HEK293 (cell line): Measurements from ENCODE around the gene TRIM33.

Experiments used
- MZF1 ChIP-seq: fragments of 450-650 bp; formaldehyde crosslinking; IDR thresholded peaks from 2 replicates; pipeline ENCODE4 v1.5.1; 2017; ENCODE audit warnings: missing biosample characterization, missing genetic modification characterization, borderline replicate concordance
- REST ChIP-seq: fragments of 450-650 bp; formaldehyde crosslinking; IDR thresholded peaks from 2 replicates; pipeline ENCODE4 v1.5.1; 2016; ENCODE audit warnings: missing biosample characterization, missing genetic modification characterization
- SALL2 ChIP-seq: fragments of 450-650 bp; formaldehyde crosslinking; IDR thresholded peaks from 2 replicates; pipeline ENCODE4 v1.5.0; 2017; ENCODE audit warnings: missing biosample characterization, mild to moderate bottlenecking, missing genetic modification characterization, borderline replicate concordance
- ZBTB17 ChIP-seq: fragments of 450-650 bp; formaldehyde crosslinking; IDR thresholded peaks from 2 replicates; pipeline ENCODE4 v1.5.1; 2016; ENCODE audit warnings: missing biosample characterization, missing genetic modification characterization
- ZNF426 ChIP-seq: fragments of 450-650 bp; formaldehyde crosslinking; IDR thresholded peaks from 2 replicates; pipeline ENCODE4 v1.5.1; 2017; ENCODE audit warnings: missing biosample characterization, missing genetic modification characterization, mild to moderate bottlenecking, inconsistent platforms, moderate library complexity
- ZNF529 ChIP-seq: fragments of 450-650 bp; formaldehyde crosslinking; IDR thresholded peaks from 2 replicates; pipeline ENCODE4 v1.5.1; 2017; ENCODE audit warnings: missing genetic modification characterization, missing biosample characterization; ENCODE audit not compliant: insufficient replicate concordance
- ZNF548 ChIP-seq: fragments of 450-650 bp; formaldehyde crosslinking; IDR thresholded peaks from 2 replicates; pipeline ENCODE4 v1.5.1; 2016; ENCODE audit warnings: missing biosample characterization, missing genetic modification characterization
- TF ChIP-seq, protein P1 (sequence below): fragments of 450-650 bp; formaldehyde crosslinking; IDR thresholded peaks from 2 replicates; pipeline ENCODE4 v1.5.1; 2016; ENCODE audit warnings: missing biosample characterization, missing genetic modification characterization
- TF ChIP-seq, protein P2 (sequence below): fragments of 450-650 bp; formaldehyde crosslinking; IDR thresholded peaks from 2 replicates; pipeline ENCODE4 v1.5.1; 2016; ENCODE audit warnings: missing biosample characterization, missing genetic modification characterization, borderline replicate concordance

DNA sequence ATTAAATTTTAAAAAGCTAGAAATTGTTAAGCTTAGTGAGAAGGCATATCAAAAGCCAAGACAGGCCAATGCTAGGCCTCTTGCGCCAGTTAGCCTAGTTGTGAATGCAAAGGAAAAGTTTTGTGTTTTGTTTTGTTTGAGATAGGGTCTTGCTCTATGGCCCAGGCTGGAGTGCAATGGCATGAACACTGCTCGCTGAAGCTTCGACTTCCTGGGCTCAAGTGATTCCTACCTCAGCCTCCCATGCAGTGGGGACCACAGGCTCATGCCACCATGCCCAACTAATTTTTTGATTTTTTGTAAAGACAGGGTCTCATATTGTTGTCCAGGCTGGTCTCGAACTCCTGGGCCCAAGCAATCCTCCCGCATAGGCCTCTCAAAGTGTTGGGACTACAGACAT, 40.3 kb downstream of the TRIM33 start:
- no peak for TF ChIP-seq ZNF548 (tag by site-specific recombination)
- no peak for TF ChIP-seq MZF1 (tag by site-specific recombination)
- TF ChIP-seq, protein P1, sequence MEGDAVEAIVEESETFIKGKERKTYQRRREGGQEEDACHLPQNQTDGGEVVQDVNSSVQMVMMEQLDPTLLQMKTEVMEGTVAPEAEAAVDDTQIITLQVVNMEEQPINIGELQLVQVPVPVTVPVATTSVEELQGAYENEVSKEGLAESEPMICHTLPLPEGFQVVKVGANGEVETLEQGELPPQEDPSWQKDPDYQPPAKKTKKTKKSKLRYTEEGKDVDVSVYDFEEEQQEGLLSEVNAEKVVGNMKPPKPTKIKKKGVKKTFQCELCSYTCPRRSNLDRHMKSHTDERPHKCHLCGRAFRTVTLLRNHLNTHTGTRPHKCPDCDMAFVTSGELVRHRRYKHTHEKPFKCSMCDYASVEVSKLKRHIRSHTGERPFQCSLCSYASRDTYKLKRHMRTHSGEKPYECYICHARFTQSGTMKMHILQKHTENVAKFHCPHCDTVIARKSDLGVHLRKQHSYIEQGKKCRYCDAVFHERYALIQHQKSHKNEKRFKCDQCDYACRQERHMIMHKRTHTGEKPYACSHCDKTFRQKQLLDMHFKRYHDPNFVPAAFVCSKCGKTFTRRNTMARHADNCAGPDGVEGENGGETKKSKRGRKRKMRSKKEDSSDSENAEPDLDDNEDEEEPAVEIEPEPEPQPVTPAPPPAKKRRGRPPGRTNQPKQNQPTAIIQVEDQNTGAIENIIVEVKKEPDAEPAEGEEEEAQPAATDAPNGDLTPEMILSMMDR, result no peak
- no peak for TF ChIP-seq SALL2
- no peak for TF ChIP-seq ZNF529 (tag by site-specific recombination)
- TF ChIP-seq ZBTB17, result no peak
- no peak for TF ChIP-seq ZNF426 (tag by site-specific recombination)
- TF ChIP-seq, protein P2, sequence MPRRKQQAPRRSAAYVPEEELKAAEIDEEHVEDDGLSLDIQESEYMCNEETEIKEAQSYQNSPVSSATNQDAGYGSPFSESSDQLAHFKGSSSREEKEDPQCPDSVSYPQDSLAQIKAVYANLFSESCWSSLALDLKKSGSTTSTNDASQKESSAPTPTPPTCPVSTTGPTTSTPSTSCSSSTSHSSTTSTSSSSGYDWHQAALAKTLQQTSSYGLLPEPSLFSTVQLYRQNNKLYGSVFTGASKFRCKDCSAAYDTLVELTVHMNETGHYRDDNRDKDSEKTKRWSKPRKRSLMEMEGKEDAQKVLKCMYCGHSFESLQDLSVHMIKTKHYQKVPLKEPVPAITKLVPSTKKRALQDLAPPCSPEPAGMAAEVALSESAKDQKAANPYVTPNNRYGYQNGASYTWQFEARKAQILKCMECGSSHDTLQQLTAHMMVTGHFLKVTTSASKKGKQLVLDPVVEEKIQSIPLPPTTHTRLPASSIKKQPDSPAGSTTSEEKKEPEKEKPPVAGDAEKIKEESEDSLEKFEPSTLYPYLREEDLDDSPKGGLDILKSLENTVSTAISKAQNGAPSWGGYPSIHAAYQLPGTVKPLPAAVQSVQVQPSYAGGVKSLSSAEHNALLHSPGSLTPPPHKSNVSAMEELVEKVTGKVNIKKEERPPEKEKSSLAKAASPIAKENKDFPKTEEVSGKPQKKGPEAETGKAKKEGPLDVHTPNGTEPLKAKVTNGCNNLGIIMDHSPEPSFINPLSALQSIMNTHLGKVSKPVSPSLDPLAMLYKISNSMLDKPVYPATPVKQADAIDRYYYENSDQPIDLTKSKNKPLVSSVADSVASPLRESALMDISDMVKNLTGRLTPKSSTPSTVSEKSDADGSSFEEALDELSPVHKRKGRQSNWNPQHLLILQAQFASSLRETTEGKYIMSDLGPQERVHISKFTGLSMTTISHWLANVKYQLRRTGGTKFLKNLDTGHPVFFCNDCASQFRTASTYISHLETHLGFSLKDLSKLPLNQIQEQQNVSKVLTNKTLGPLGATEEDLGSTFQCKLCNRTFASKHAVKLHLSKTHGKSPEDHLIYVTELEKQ, result no peak
- no peak for TF ChIP-seq REST (tag by site-specific recombination)
